Brain microvascular endothelial cell (primary cell): Measurements from ENCODE around the gene ITGAX.

Source experiments
- DNase-seq: peaks from one replicate; pipeline ENCODE4 v3.0.0-alpha.2; 2020
- H3K27ac ChIP-seq: fragments of 250-450 bp; sonication (Bioruptor Pico); 2 replicates; pipeline ENCODE4 v1.5.1; 2020; ENCODE audit warnings: mild to moderate bottlenecking, moderate library complexity
- H3K27me3 ChIP-seq: fragments of 250-450 bp; sonication (Bioruptor Pico); replicated peaks from 2 replicates; pipeline ENCODE4 v1.5.1; 2020; ENCODE audit warnings: mild to moderate bottlenecking
- H3K36me3 ChIP-seq: fragments of 250-450 bp; sonication (Bioruptor Pico); replicated peaks from 2 replicates; pipeline ENCODE4 v1.5.1; 2020; ENCODE audit warnings: mild to moderate bottlenecking
- H3K4me3 ChIP-seq: 2 replicates; pipeline ENCODE4 v1.5.1; 2011; ENCODE audit warnings: low read depth, mild to moderate bottlenecking, control low read depth, low read length, moderate library complexity
- in situ Hi-C: cut with HindIII; loops from 2 replicates; pipeline ENCODE4 v1.10.0; 2017; ENCODE audit warnings: low sequenced_read_pairs, low pct_ligation_motif_present
- TF ChIP-seq, protein P1 (sequence below): IDR thresholded peaks from 2 replicates; pipeline ENCODE4 v1.5.1; 2011; ENCODE audit warnings: low read depth, mild to moderate bottlenecking, moderate library complexity, low read length, control low read depth, inconsistent platforms; ENCODE audit errors: missing control alignments

The ITGAX gene

DNA sequence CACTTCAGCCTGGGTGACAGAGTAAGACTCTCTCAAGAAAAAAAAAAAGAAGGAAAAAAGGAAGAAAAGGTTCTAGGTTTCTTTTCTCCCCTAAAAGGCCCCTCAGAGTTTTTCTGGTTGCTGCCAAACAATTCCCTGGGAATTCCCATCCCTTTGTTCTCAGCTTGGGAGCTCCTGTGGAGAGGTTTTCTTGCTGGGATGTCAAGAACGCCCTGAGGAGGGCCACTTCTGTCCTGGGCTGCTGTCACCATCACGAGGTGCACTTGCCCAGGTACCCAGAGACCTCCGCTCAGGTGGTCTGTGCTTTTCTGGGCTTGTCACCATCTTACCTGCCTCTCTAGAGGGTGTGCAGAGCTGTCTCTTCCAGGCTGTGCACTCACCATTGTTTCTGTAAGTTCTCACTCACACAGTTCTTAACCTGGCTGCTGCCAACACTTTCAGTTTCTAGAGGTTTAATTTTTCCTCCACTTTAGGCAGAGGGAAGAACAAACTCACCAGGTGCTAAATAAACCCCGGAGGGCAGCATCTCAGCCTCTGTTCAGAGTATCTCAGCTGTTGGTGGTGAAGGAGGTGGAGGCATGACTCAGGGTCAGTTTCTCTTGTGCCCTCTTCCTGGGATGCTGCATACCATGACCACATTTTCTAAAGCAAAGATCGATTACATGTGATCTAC lies 75.5 kb downstream of the ITGAX start:
- in situ Hi-C loops: no loop called here
- Histone ChIP-seq H3K27me3 (peaks cover 2% of the 10 kb centered on the region), H3K36me3 (no peaks in the 10 kb centered on the region), H3K4me3 (no peak overlapping the region), H3K27ac (no peak overlapping the region)
- DNase-seq: no peak
- TF ChIP-seq, protein P1, sequence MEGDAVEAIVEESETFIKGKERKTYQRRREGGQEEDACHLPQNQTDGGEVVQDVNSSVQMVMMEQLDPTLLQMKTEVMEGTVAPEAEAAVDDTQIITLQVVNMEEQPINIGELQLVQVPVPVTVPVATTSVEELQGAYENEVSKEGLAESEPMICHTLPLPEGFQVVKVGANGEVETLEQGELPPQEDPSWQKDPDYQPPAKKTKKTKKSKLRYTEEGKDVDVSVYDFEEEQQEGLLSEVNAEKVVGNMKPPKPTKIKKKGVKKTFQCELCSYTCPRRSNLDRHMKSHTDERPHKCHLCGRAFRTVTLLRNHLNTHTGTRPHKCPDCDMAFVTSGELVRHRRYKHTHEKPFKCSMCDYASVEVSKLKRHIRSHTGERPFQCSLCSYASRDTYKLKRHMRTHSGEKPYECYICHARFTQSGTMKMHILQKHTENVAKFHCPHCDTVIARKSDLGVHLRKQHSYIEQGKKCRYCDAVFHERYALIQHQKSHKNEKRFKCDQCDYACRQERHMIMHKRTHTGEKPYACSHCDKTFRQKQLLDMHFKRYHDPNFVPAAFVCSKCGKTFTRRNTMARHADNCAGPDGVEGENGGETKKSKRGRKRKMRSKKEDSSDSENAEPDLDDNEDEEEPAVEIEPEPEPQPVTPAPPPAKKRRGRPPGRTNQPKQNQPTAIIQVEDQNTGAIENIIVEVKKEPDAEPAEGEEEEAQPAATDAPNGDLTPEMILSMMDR: no peak
